Omental fat pad (tissue), 4 donors: ENCODE data around the gene FHOD3. TPM values are rescaled to one million over a fixed set of nuclear protein-coding genes. Genes with fewer than 3 reads are reported as not detected.

Experiments used
- ATAC-seq: fragments of 150-250 bp; one replicate; pipeline ENCODE4 v1.9.1; 2016; ENCODE audit warnings: mild to moderate bottlenecking, moderate library complexity; ENCODE audit not compliant: low FRiP score
- DNase-seq: peaks from one replicate; pipeline ENCODE4 v3.0.0-alpha.2; 2019; ENCODE audit warnings: low spot score
- CTCF ChIP-seq, 3 donors: fragments of 450-650 bp; IDR thresholded peaks; one replicate each; pipeline ENCODE4 v1.5.1; 2016 to 2017; ENCODE audit warnings: antibody characterized with exemption in 3 of 3, mild to moderate bottlenecking in 3 of 3, moderate library complexity in 2 of 3
- total RNA-seq, 4 donors: library from RNA; depleted of rRNA; stranded (reverse); fragments of >200 nt; gene quantifications; one replicate each; pipeline ENCODE4 v1.1.0, GENCODE V29; 2016

Gene FHOD3
- total RNA-seq, 4 donors from 2014 or later: 0.96 to 3.8 (median 2.3) TPM

- no peak for DNase-seq
- TF ChIP-seq CTCF (IDR thresholded peaks at IDR 0.05): no peak
- no peak for ATAC-seq
Observed at GRCh38 chr18:36464126-36464651, 166.7 kb downstream of the FHOD3 start.

GRCh38 chr18:36465276-36465675, 167.8 kb downstream of the FHOD3 start:
- TF ChIP-seq CTCF (IDR thresholded peaks at IDR 0.05): no peak
- no peak for ATAC-seq
- no peak for DNase-seq

- no peak for TF ChIP-seq CTCF (IDR thresholded peaks at IDR 0.05)
- DNase-seq: no peak
- ATAC-seq: no peak
Observed at GRCh38 chr18:36465970-36466369, 168.5 kb downstream of the FHOD3 start.

GRCh38 chr18:36467614-36468013, 170.1 kb downstream of the FHOD3 start:
- no peak for TF ChIP-seq CTCF (IDR thresholded peaks at IDR 0.05)
- ATAC-seq (peak; percentile 23), DNase-seq (no peak)

- no peak for DNase-seq
- no peak for ATAC-seq
- no peak for TF ChIP-seq CTCF (IDR thresholded peaks at IDR 0.05)
Observed at GRCh38 chr18:36468161-36468560, 170.6 kb downstream of the FHOD3 start.

GRCh38 chr18:36469461-36469860, 171.9 kb downstream of the FHOD3 start:
- no peak for ATAC-seq
- no peak for TF ChIP-seq CTCF (IDR thresholded peaks at IDR 0.05)
- DNase-seq: no peak

- ATAC-seq (no peak), DNase-seq (no peak)
- TF ChIP-seq CTCF (IDR thresholded peaks at IDR 0.05): no peak
Observed at GRCh38 chr18:36470896-36471295, 173.4 kb downstream of the FHOD3 start.
